Measurements from ENCODE around the gene GMPS. TPM values are rescaled to one million over a fixed set of nuclear protein-coding genes. Genes with fewer than 3 reads are reported as not detected.

GMPS gene
- total and polyA plus RNA-seq, 10 of the 15 experiments (the other 5 are each of a cell fraction or from before 2014, with no cell fraction given): 33.2 to 143 (median 79.0) TPM

DNA sequence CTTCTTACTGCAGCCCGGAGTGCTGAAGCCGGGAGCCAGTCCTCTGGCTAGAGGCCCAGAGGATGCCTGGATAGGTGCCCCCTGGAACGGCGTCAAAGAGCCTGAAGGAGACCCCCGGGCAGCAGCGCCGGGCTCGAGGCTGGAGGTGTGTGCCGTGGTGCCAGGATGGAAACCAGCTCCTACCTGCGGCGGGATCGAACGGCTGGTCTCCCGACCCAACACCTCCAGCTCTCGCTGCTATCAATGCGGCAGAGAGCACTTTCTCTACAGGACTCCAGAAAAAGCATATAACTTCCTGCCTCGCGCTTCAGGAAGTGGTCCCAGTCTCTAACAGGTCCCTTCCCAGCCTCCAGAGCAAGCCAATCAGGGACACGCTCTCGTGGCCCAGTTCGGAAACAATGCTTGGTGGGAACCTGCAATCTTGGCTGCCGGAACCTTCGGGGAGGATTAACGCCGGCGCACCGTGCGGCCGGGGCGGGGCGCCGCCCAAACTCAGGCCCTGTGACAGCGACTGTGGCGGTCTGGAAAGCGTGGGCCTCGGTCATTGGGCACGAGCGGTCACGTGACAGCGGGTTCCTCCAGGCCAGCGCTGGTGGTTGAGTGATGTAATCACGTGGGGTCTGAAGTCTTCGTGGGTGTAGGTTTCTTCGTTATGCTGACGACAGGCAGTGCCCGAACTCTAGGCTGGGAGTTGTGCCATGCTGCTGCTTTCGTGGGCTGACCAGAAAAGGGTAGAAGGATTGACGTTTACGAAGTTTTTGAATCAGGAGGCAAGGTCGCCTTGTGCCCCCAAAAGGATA, 16.1 kb upstream of the GMPS start, which contains the start of gene SLC33A1 (continued):
- TF ChIP-seq EP300 (IDR thresholded peaks at IDR 0.05; ENCODE audit: borderline replicate concordance in 1 of 2, control insufficient read depth in 1 of 2, low read depth in 2 of 2, low read length in 2 of 2) (0 out of 4 replicates have a peak, but pooled peaks have one; percentile 55 to 56), RAD51 (IDR thresholded peaks at IDR 0.05) (peak; percentile 100), NFYB (IDR thresholded peaks at IDR 0.05; ENCODE audit: insufficient read depth, low read depth, low read length) (peak; percentile 80), KLF5 (IDR thresholded peaks at IDR 0.05; ENCODE audit: partially characterized antibody) (peak; percentile 86), NR2C1 (IDR thresholded peaks at IDR 0.05) (peak; percentile 83), BCL11A (IDR thresholded peaks at IDR 0.05; ENCODE audit: low read depth, low read length) (no peak), CHD1 (IDR thresholded peaks at IDR 0.05; ENCODE audit: low read depth, low read length) (0 out of 2 replicates have a peak, but pooled peaks have one; percentile 50), ZNF622 (IDR thresholded peaks at IDR 0.05) (no peak), HDAC2 (IDR thresholded peaks at IDR 0.05) (no peak), RB1 (IDR thresholded peaks at IDR 0.05; ENCODE audit: borderline replicate concordance) (peak; percentile 89; the same call in 1 of the 2 replicates), NBN (IDR thresholded peaks at IDR 0.05) (peak; percentile 97), BHLHE40 (IDR thresholded peaks at IDR 0.05; ENCODE audit: borderline replicate concordance in 1 of 2, low read depth in 2 of 2, low read length in 1 of 2) (peak; percentile 92 to 99), TCF12 (IDR thresholded peaks at IDR 0.05; ENCODE audit: low read depth, low read length) (peak; percentile 18)
- TF ChIP-seq, protein P1, sequence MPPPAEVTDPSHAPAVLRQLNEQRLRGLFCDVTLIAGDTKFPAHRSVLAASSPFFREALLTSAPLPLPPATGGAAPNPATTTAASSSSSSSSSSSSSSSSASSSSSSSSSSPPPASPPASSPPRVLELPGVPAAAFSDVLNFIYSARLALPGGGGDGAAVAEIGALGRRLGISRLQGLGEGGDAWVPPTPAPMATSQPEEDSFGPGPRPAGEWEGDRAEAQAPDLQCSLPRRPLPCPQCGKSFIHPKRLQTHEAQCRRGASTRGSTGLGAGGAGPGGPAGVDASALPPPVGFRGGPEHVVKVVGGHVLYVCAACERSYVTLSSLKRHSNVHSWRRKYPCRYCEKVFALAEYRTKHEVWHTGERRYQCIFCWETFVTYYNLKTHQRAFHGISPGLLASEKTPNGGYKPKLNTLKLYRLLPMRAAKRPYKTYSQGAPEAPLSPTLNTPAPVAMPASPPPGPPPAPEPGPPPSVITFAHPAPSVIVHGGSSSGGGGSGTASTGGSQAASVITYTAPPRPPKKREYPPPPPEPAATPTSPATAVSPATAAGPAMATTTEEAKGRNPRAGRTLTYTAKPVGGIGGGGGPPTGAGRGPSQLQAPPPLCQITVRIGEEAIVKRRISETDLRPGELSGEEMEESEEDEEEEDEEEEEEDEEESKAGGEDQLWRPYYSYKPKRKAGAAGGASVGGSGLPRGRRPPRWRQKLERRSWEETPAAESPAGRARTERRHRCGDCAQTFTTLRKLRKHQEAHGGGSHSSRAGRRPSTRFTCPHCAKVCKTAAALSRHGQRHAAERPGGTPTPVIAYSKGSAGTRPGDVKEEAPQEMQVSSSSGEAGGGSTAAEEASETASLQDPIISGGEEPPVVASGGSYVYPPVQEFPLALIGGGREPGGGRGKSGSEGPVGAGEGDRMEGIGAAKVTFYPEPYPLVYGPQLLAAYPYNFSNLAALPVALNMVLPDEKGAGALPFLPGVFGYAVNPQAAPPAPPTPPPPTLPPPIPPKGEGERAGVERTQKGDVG (CRISPR knock-in tag; IDR thresholded peaks at IDR 0.05): peak; percentile 95
- TF ChIP-seq, protein P2, sequence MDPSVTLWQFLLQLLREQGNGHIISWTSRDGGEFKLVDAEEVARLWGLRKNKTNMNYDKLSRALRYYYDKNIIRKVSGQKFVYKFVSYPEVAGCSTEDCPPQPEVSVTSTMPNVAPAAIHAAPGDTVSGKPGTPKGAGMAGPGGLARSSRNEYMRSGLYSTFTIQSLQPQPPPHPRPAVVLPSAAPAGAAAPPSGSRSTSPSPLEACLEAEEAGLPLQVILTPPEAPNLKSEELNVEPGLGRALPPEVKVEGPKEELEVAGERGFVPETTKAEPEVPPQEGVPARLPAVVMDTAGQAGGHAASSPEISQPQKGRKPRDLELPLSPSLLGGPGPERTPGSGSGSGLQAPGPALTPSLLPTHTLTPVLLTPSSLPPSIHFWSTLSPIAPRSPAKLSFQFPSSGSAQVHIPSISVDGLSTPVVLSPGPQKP (IDR thresholded peaks at IDR 0.05; ENCODE audit: low read depth, low read length): peak; percentile 96
- TF ChIP-seq, protein P3, sequence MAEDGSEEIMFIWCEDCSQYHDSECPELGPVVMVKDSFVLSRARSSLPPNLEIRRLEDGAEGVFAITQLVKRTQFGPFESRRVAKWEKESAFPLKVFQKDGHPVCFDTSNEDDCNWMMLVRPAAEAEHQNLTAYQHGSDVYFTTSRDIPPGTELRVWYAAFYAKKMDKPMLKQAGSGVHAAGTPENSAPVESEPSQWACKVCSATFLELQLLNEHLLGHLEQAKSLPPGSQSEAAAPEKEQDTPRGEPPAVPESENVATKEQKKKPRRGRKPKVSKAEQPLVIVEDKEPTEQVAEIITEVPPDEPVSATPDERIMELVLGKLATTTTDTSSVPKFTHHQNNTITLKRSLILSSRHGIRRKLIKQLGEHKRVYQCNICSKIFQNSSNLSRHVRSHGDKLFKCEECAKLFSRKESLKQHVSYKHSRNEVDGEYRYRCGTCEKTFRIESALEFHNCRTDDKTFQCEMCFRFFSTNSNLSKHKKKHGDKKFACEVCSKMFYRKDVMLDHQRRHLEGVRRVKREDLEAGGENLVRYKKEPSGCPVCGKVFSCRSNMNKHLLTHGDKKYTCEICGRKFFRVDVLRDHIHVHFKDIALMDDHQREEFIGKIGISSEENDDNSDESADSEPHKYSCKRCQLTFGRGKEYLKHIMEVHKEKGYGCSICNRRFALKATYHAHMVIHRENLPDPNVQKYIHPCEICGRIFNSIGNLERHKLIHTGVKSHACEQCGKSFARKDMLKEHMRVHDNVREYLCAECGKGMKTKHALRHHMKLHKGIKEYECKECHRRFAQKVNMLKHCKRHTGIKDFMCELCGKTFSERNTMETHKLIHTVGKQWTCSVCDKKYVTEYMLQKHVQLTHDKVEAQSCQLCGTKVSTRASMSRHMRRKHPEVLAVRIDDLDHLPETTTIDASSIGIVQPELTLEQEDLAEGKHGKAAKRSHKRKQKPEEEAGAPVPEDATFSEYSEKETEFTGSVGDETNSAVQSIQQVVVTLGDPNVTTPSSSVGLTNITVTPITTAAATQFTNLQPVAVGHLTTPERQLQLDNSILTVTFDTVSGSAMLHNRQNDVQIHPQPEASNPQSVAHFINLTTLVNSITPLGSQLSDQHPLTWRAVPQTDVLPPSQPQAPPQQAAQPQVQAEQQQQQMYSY (CRISPR knock-in tag; IDR thresholded peaks at IDR 0.05): peak; percentile 94
- TF ChIP-seq, protein P4, sequence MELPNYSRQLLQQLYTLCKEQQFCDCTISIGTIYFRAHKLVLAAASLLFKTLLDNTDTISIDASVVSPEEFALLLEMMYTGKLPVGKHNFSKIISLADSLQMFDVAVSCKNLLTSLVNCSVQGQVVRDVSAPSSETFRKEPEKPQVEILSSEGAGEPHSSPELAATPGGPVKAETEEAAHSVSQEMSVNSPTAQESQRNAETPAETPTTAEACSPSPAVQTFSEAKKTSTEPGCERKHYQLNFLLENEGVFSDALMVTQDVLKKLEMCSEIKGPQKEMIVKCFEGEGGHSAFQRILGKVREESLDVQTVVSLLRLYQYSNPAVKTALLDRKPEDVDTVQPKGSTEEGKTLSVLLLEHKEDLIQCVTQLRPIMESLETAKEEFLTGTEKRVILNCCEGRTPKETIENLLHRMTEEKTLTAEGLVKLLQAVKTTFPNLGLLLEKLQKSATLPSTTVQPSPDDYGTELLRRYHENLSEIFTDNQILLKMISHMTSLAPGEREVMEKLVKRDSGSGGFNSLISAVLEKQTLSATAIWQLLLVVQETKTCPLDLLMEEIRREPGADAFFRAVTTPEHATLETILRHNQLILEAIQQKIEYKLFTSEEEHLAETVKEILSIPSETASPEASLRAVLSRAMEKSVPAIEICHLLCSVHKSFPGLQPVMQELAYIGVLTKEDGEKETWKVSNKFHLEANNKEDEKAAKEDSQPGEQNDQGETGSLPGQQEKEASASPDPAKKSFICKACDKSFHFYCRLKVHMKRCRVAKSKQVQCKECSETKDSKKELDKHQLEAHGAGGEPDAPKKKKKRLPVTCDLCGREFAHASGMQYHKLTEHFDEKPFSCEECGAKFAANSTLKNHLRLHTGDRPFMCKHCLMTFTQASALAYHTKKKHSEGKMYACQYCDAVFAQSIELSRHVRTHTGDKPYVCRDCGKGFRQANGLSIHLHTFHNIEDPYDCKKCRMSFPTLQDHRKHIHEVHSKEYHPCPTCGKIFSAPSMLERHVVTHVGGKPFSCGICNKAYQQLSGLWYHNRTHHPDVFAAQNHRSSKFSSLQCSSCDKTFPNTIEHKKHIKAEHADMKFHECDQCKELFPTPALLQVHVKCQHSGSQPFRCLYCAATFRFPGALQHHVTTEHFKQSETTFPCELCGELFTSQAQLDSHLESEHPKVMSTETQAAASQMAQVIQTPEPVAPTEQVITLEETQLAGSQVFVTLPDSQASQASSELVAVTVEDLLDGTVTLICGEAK (IDR thresholded peaks at IDR 0.05; ENCODE audit: borderline replicate concordance): peak; percentile 100

All from GM12878 (cell line).